Measurements from ENCODE around the gene TESK1.
"Not testable (repeated sequence)": the region's sequence is repeated elsewhere in the genome, so short reads cannot be mapped to it uniquely, and the experiment has no call there.

Gene TESK1

GRCh38 chr9:35588506-35588905 is 16.6 kb upstream of the TESK1 start:
- not testable (repeated sequence) for H3K9ac ChIP-seq (ENCODE audit: low read length); H3K4me2 ChIP-seq (ENCODE audit: low read depth, low read length); H3K27me3 ChIP-seq (replicated peaks; ENCODE audit: insufficient read depth, low read length); H3K4me3 ChIP-seq (ENCODE audit: low read length); H4K20me1 ChIP-seq (ENCODE audit: insufficient read depth, low read length); H3K9me3 ChIP-seq (replicated peaks; ENCODE audit: insufficient read depth, low read length); H3K9me2 ChIP-seq (replicated peaks; ENCODE audit: insufficient read depth, low read length); H3K36me3 ChIP-seq (replicated peaks; ENCODE audit: insufficient read depth, low read length); H3K79me2 ChIP-seq (ENCODE audit: low read length); H2AFZ ChIP-seq (ENCODE audit: low read length); DNase-seq; H3K27ac ChIP-seq (ENCODE audit: low read length); H3F3A ChIP-seq (ENCODE audit: insufficient read depth, low read length); H3K4me1 ChIP-seq (ENCODE audit: low read length)

- H3K36me3 ChIP-seq (replicated peaks; ENCODE audit: insufficient read depth, low read length) = no peaks in the 10 kb centered on the region
- peaks cover 3% of the 10 kb centered on the region; the same call in 1 of the 2 replicates for H3K4me1 ChIP-seq (ENCODE audit: low read length)
- no peak overlapping the region for H2AFZ ChIP-seq (ENCODE audit: low read length)
- H3K27ac ChIP-seq (ENCODE audit: low read length) = no peak overlapping the region
- H3K9me2 ChIP-seq (replicated peaks; ENCODE audit: insufficient read depth, low read length) = no peaks in the 10 kb centered on the region
- H3K27me3 ChIP-seq (replicated peaks; ENCODE audit: insufficient read depth, low read length) = no peaks in the 10 kb centered on the region
- DNase-seq = no peak
- H3K4me2 ChIP-seq (ENCODE audit: low read depth, low read length) = no peak overlapping the region
- H3K4me3 ChIP-seq (ENCODE audit: low read length) = no peak overlapping the region
- no peaks in the 10 kb centered on the region for H3K79me2 ChIP-seq (ENCODE audit: low read length)
- H3K9ac ChIP-seq (ENCODE audit: low read length) = no peak overlapping the region
- no peaks in the 10 kb centered on the region for H4K20me1 ChIP-seq (ENCODE audit: insufficient read depth, low read length)
- no peaks in the 10 kb centered on the region for H3F3A ChIP-seq (ENCODE audit: insufficient read depth, low read length)
- TF ChIP-seq EZH2phosphoT487 (IDR thresholded peaks at IDR 0.05; ENCODE audit: low read length) (no peak), CTCF (IDR thresholded peaks at IDR 0.05; ENCODE audit: low read length) (no peak), EZH2 (optimal IDR thresholded peaks at IDR 0.05; ENCODE audit: low read depth, low read length) (no peak)
- no peaks in the 10 kb centered on the region for H3K9me3 ChIP-seq (replicated peaks; ENCODE audit: insufficient read depth, low read length)
Observed at GRCh38 chr9:35593581-35593980, 11.5 kb upstream of the TESK1 start.

GRCh38 chr9:35594471-35594870 is 10.6 kb upstream of the TESK1 start:
- H3K27ac ChIP-seq (ENCODE audit: low read length) = no peak overlapping the region
- no peaks in the 10 kb centered on the region for H3F3A ChIP-seq (ENCODE audit: insufficient read depth, low read length)
- no peaks in the 10 kb centered on the region for H3K9me3 ChIP-seq (replicated peaks; ENCODE audit: insufficient read depth, low read length)
- H3K9me2 ChIP-seq (replicated peaks; ENCODE audit: insufficient read depth, low read length) = no peaks in the 10 kb centered on the region
- H3K4me2 ChIP-seq (ENCODE audit: low read depth, low read length) = no peak overlapping the region
- no peak overlapping the region for H3K4me3 ChIP-seq (ENCODE audit: low read length)
- H3K4me1 ChIP-seq (ENCODE audit: low read length) = peaks cover 10% of the 10 kb centered on the region; the same call in 1 of the 2 replicates
- H3K9ac ChIP-seq (ENCODE audit: low read length) = no peak overlapping the region
- H3K36me3 ChIP-seq (replicated peaks; ENCODE audit: insufficient read depth, low read length) = no peaks in the 10 kb centered on the region
- H3K27me3 ChIP-seq (replicated peaks; ENCODE audit: insufficient read depth, low read length) = no peaks in the 10 kb centered on the region
- no peak for DNase-seq
- no peak for TF ChIP-seq EZH2 (optimal IDR thresholded peaks at IDR 0.05; ENCODE audit: low read depth, low read length)
- TF ChIP-seq EZH2phosphoT487 (IDR thresholded peaks at IDR 0.05; ENCODE audit: low read length) = no peak
- no peak for TF ChIP-seq CTCF (IDR thresholded peaks at IDR 0.05; ENCODE audit: low read length)
- no peaks in the 10 kb centered on the region for H4K20me1 ChIP-seq (ENCODE audit: insufficient read depth, low read length)
- no peak overlapping the region for H2AFZ ChIP-seq (ENCODE audit: low read length)
- no peaks in the 10 kb centered on the region for H3K79me2 ChIP-seq (ENCODE audit: low read length)

- H2AFZ ChIP-seq (ENCODE audit: low read length); H4K20me1 ChIP-seq (ENCODE audit: insufficient read depth, low read length); H3K79me2 ChIP-seq (ENCODE audit: low read length); H3K4me3 ChIP-seq (ENCODE audit: low read length); H3K9me2 ChIP-seq (replicated peaks; ENCODE audit: insufficient read depth, low read length); H3K36me3 ChIP-seq (replicated peaks; ENCODE audit: insufficient read depth, low read length); H3K4me2 ChIP-seq (ENCODE audit: low read depth, low read length); H3K27me3 ChIP-seq (replicated peaks; ENCODE audit: insufficient read depth, low read length); H3K9me3 ChIP-seq (replicated peaks; ENCODE audit: insufficient read depth, low read length); H3K27ac ChIP-seq (ENCODE audit: low read length); H3F3A ChIP-seq (ENCODE audit: insufficient read depth, low read length); H3K9ac ChIP-seq (ENCODE audit: low read length); DNase-seq: not testable (repeated sequence)
- peaks cover 13% of the 10 kb centered on the region; the same call in 1 of the 2 replicates for H3K4me1 ChIP-seq (ENCODE audit: low read length)
Observed at GRCh38 chr9:35596907-35597306, 8.2 kb upstream of the TESK1 start.

Data from MM.1S (cell line).